LNCaP clone FGC (cell line): ENCODE results near the gene UBE2E1.

Source experiments
- DNase-seq: peaks from one replicate; pipeline ENCODE4 v3.0.0-alpha.2; 2011; ENCODE audit warnings: low read depth
- H3K4me3 ChIP-seq: 2 replicates; pipeline ENCODE4 v1.5.1; 2011; ENCODE audit warnings: mild to moderate bottlenecking, low read depth, low read length, control low read depth
- TF ChIP-seq, protein P1 (sequence below): IDR thresholded peaks from 2 replicates; pipeline ENCODE4 v1.5.1; 2012; ENCODE audit warnings: mild to moderate bottlenecking; ENCODE audit not compliant: control insufficient read depth, insufficient read depth; ENCODE audit errors: extremely low read depth

UBE2E1 gene

DNA sequence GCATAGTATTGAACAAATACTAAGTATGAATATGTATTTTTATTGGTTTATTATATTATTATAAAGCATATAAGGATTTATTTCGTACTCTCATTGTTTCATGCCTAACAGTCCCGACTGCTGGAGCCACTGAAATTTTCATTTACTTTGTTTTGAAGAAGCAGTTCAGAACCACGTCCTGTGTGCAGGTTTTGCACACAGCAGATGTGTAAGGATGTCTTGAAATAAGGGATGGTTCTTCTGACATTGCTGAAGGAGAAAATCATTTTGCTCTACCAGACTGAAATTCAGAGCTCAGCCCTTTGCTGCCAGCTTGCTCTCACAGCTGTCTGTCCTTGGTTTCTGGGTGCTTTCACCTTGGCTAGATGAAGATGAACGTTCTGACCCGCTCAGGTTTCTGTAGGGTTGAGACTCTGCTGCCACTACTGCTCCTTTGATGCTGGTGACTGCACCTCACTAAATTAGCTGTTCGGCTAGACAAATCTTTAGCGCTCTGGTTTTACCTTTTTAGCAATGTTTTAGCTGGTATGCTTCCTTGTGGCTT, 54.2 kb downstream of the UBE2E1 start:
- H3K4me3 ChIP-seq, result no peak overlapping the region
- TF ChIP-seq, protein P1, sequence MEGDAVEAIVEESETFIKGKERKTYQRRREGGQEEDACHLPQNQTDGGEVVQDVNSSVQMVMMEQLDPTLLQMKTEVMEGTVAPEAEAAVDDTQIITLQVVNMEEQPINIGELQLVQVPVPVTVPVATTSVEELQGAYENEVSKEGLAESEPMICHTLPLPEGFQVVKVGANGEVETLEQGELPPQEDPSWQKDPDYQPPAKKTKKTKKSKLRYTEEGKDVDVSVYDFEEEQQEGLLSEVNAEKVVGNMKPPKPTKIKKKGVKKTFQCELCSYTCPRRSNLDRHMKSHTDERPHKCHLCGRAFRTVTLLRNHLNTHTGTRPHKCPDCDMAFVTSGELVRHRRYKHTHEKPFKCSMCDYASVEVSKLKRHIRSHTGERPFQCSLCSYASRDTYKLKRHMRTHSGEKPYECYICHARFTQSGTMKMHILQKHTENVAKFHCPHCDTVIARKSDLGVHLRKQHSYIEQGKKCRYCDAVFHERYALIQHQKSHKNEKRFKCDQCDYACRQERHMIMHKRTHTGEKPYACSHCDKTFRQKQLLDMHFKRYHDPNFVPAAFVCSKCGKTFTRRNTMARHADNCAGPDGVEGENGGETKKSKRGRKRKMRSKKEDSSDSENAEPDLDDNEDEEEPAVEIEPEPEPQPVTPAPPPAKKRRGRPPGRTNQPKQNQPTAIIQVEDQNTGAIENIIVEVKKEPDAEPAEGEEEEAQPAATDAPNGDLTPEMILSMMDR, result no peak
- DNase-seq, result no peak

- DNase-seq, result no peak
- H3K4me3 ChIP-seq, result no peak overlapping the region
- TF ChIP-seq, protein P1, result no peak
Observed at GRCh38 chr3:23861689-23862088, 55.9 kb downstream of the UBE2E1 start.

GRCh38 chr3:23863060-23863459, 57.3 kb downstream of the UBE2E1 start:
- DNase-seq, result no peak
- TF ChIP-seq, protein P1, result no peak
- no peak overlapping the region for H3K4me3 ChIP-seq

- DNase-seq, result no peak
- TF ChIP-seq, protein P1, result no peak
- H3K4me3 ChIP-seq, result no peak overlapping the region
Observed at GRCh38 chr3:23864931-23865330, 59.2 kb downstream of the UBE2E1 start.

GRCh38 chr3:23865595-23866396, 60.0 kb downstream of the UBE2E1 start:
- no peak for DNase-seq
- H3K4me3 ChIP-seq, result no peak overlapping the region

DNA sequence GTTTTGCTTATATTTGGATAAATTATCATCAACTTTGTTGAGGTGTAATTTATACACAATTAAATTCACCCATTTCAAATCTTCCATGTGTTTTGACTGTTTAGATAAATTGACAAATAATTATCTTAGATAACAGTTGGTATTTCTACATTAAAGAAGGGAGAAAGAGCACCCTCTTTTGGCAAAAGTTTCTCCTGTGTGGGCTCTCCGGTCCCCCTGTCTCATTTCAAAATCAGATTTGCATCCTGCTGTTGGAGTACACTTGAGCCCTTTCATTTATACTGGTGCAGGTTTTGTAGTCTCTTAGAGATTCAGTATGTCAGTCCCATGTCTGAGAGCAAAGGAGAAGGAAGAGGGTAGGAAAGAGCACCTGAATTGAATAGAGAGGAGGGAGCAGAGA, 61.6 kb downstream of the UBE2E1 start:
- DNase-seq, result no peak
- H3K4me3 ChIP-seq, result no peak overlapping the region
- TF ChIP-seq, protein P1, result no peak

More at GRCh38 chr3:23865595-23866396, 60.0 kb downstream of the UBE2E1 start:
- TF ChIP-seq, protein P1, result no peak
